ENCODE data around the gene GMDS.

GMDS gene

GRCh38 chr6:2192976-2193375 is 52.4 kb downstream of the GMDS start:
- no peak for DNase-seq (ENCODE audit: low spot score)
- TF ChIP-seq CTCF (IDR thresholded peaks at IDR 0.05; ENCODE audit: extremely low read depth, missing control alignments), result no peak

- no peak for DNase-seq (ENCODE audit: low spot score)
- no peak for TF ChIP-seq CTCF (IDR thresholded peaks at IDR 0.05; ENCODE audit: extremely low read depth, missing control alignments)
Measured at GRCh38 chr6:2191390-2191740, 54.0 kb downstream of the GMDS start.

- no peak for DNase-seq (ENCODE audit: low spot score)
- no peak for TF ChIP-seq CTCF (IDR thresholded peaks at IDR 0.05; ENCODE audit: extremely low read depth, missing control alignments)
Measured at GRCh38 chr6:2190661-2191389, 54.6 kb downstream of the GMDS start.

GRCh38 chr6:2188856-2189384 is 56.5 kb downstream of the GMDS start:
- DNase-seq (ENCODE audit: low spot score), result no peak
- no peak for TF ChIP-seq CTCF (IDR thresholded peaks at IDR 0.05; ENCODE audit: extremely low read depth, missing control alignments)

GRCh38 chr6:2188397-2188796 is 57.0 kb downstream of the GMDS start:
- no peak for TF ChIP-seq CTCF (IDR thresholded peaks at IDR 0.05; ENCODE audit: extremely low read depth, missing control alignments)
- no peak for DNase-seq (ENCODE audit: low spot score)

- no peak for TF ChIP-seq CTCF (IDR thresholded peaks at IDR 0.05; ENCODE audit: extremely low read depth, missing control alignments)
- no peak for DNase-seq (ENCODE audit: low spot score)
Measured at GRCh38 chr6:2187826-2188225, 57.6 kb downstream of the GMDS start.

- TF ChIP-seq CTCF (IDR thresholded peaks at IDR 0.05; ENCODE audit: extremely low read depth, missing control alignments), result no peak
Measured at GRCh38 chr6:2186516-2186915, 58.9 kb downstream of the GMDS start.

More at GRCh38 chr6:2186516-2186915, 58.9 kb downstream of the GMDS start:
- DNase-seq (ENCODE audit: low spot score), result peak; percentile 69

Data from GM20000 (cell line).